Adrenal gland (tissue), 5 donors: ENCODE measurements around the gene ZNF445.

Experiments used
- CTCF ChIP-seq, 6 experiments: fragments of 450-650 bp in 4 of 6; fragments of 200-600 bp in 2 of 6; sonication (generic) in 1 of 6; IDR thresholded peaks; 1 replicate in 5 of 6; 2 replicates in 1 of 6; pipeline versions ENCODE4 v1.5.1 to v1.8.0; 2016 to 2021; ENCODE audit warnings: antibody characterized with exemption in 6 of 6, mild to moderate bottlenecking in 2 of 6, moderate library complexity in 1 of 6
- POLR2A ChIP-seq, 2 donors: fragments of 450-650 bp; IDR thresholded peaks; one replicate each; pipeline ENCODE4 v1.6.1; 2017; ENCODE audit warnings: antibody characterized with exemption in 2 of 2, mild to moderate bottlenecking in 2 of 2, moderate library complexity in 1 of 2
- donor health status: DM: no; HTN: no; CAD: no.

- no peak for TF ChIP-seq CTCF (IDR thresholded peaks at IDR 0.05)
- no peak for TF ChIP-seq POLR2A (IDR thresholded peaks at IDR 0.05)
Observed at GRCh38 chr3:44424758-44425157, 52.7 kb downstream of the ZNF445 start.
